A673 (cell line): Measurements from ENCODE around the gene RERE. TPM values are rescaled to one million over a fixed set of nuclear protein-coding genes. Genes with fewer than 3 reads are reported as not detected.

Experiments used
- BruUV-seq: library from RNA; stranded (reverse); fragments of 400-500 nt; replicated peaks from 2 replicates; lab custom pipeline; 2021; lab: Mats Ljungman, UMichigan
- CTCF ChIA-PET: fragments of 300-600 bp; sonication (Branson Sonifier 250); formaldehyde crosslinking; loops from one replicate; lab custom pipeline; 2022; ENCODE audit warnings: antibody characterized with exemption; lab: Charles Lee
- POLR2A ChIA-PET: fragments of 300-600 bp; sonication (Branson Sonifier 250); formaldehyde crosslinking; loops from one replicate; lab custom pipeline; 2022; ENCODE audit warnings: antibody characterized with exemption; ENCODE audit not compliant: low non-redundant PET; lab: Charles Lee
- DNase-seq: peaks from one replicate; pipeline ENCODE4 v3.0.0-alpha.2; 2015; ENCODE audit warnings: low spot score
- H3K27ac ChIP-seq: fragments of 200-600 bp; sonication (generic); 2 replicates; pipeline ENCODE4 v1.5.1; 2016; ENCODE audit warnings: mixed run types, low read depth, mild to moderate bottlenecking, mixed read lengths, antibody characterized with exemption, low read length; ENCODE audit not compliant: poor library complexity, severe bottlenecking
- H3K27me3 ChIP-seq: fragments of 200-600 bp; sonication (generic); replicated peaks from 2 replicates; pipeline ENCODE4 v1.6.1; 2017; ENCODE audit warnings: mixed run types, low read depth, mild to moderate bottlenecking, mixed read lengths, antibody characterized with exemption, low read length; ENCODE audit not compliant: insufficient read depth, poor library complexity
- H3K36me3 ChIP-seq: fragments of 200-600 bp; sonication (generic); 2 replicates; pipeline ENCODE4 v1.6.1; 2016; ENCODE audit warnings: mixed run types, mild to moderate bottlenecking, mixed read lengths, antibody characterized with exemption, low read length; ENCODE audit not compliant: insufficient read depth, poor library complexity, severe bottlenecking
- H3K4me1 ChIP-seq: fragments of 200-600 bp; sonication (generic); 2 replicates; pipeline ENCODE4 v1.6.1; 2017; ENCODE audit warnings: mixed run types, mild to moderate bottlenecking, mixed read lengths, antibody characterized with exemption, low read length; ENCODE audit not compliant: insufficient read depth, poor library complexity, severe bottlenecking
- H3K4me3 ChIP-seq: fragments of 200-600 bp; sonication (generic); 2 replicates; pipeline ENCODE4 v1.5.1; 2016; ENCODE audit warnings: low read depth, mixed run types, mild to moderate bottlenecking, mixed read lengths, low read length; ENCODE audit not compliant: poor library complexity, severe bottlenecking
- H3K9me3 ChIP-seq: fragments of 200-600 bp; sonication (generic); 2 replicates; pipeline ENCODE4 v1.6.1; 2016; ENCODE audit warnings: mixed run types, low read depth, mild to moderate bottlenecking, mixed read lengths, antibody characterized with exemption, low read length; ENCODE audit not compliant: poor library complexity, severe bottlenecking
- CTCF ChIP-seq: fragments of 300-800, 200-600 bp; sonication (generic); conservative IDR thresholded peaks from 2 replicates; pipeline ENCODE4 v1.5.1; 2017; ENCODE audit warnings: low read depth, mild to moderate bottlenecking, antibody characterized with exemption, low read length, moderate library complexity, mixed read lengths
- EZH2 ChIP-seq: fragments of 200-600 bp; sonication (generic); IDR thresholded peaks from 2 replicates; pipeline ENCODE4 v1.6.1; 2017; ENCODE audit warnings: borderline replicate concordance, low read depth, mild to moderate bottlenecking, mixed read lengths, antibody characterized with exemption, low read length; ENCODE audit not compliant: poor library complexity, severe bottlenecking
- intact Hi-C: fragments of 100-400 bp; cut with micrococcal nuclease; formaldehyde crosslinking; loops from one replicate; pipeline ENCODE4 v1.10.0; 2022; ENCODE audit not compliant: unreplicated experiment
- total RNA-seq: library from RNA; stranded (reverse); gene quantifications from 2 replicates; pipeline ENCODE4 v1.2.3, GENCODE V29; 2021

The RERE gene
- total RNA-seq, 1 experiment from 2014 or later: 188 TPM

- intact Hi-C loops: no loop called here
- Histone ChIP-seq H3K36me3 (peaks cover 4% of the 10 kb centered on the region), H3K4me1 (peaks cover 60% of the 10 kb centered on the region), H3K9me3 (no peaks in the 10 kb centered on the region), H3K27me3 (no peaks in the 10 kb centered on the region), H3K4me3 (no peak overlapping the region), H3K27ac (no peak overlapping the region)
- TF ChIP-seq CTCF (no peak), EZH2 (no peak)
- BruUV-seq: no TSS peak
- ChIA-PET POLR2A (no interaction called here), CTCF (no interaction called here)
- DNase-seq: no peak
Observed at GRCh38 chr1:8632102-8632501, 185.3 kb downstream of the RERE start.

DNA sequence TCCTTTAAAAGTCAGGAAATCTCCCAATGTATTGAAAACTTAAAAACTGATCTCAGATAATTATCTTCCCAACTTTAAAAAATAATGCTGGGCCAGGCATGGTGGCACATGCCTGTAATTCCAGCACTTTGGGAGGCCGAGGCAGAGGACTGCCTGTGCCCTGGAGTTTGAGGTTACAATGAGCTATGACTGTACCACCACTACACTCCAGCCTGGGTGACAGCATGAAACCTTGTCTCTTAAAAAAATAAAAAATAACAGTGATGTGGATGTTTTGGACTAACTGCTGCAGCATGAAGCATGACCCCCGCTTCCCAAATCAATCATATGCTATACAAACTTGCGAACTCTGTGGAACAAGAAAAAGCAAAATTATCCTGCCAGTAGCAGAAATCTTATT is 186.3 kb downstream of the RERE start:
- TF ChIP-seq EZH2: no peak
- no peak for TF ChIP-seq CTCF
- CTCF ChIA-PET: no interaction called here
- BruUV-seq: no TSS peak
- no peaks in the 10 kb centered on the region for H3K9me3 ChIP-seq
- peak overlapping the region; percentile 20 for H3K27ac ChIP-seq
- POLR2A ChIA-PET: no interaction called here
- peaks cover 4% of the 10 kb centered on the region for H3K36me3 ChIP-seq
- H3K27me3 ChIP-seq: no peaks in the 10 kb centered on the region
- intact Hi-C loops: no loop called here
- no peak overlapping the region for H3K4me3 ChIP-seq
- peaks cover 69% of the 10 kb centered on the region for H3K4me1 ChIP-seq
- no peak for DNase-seq

DNA sequence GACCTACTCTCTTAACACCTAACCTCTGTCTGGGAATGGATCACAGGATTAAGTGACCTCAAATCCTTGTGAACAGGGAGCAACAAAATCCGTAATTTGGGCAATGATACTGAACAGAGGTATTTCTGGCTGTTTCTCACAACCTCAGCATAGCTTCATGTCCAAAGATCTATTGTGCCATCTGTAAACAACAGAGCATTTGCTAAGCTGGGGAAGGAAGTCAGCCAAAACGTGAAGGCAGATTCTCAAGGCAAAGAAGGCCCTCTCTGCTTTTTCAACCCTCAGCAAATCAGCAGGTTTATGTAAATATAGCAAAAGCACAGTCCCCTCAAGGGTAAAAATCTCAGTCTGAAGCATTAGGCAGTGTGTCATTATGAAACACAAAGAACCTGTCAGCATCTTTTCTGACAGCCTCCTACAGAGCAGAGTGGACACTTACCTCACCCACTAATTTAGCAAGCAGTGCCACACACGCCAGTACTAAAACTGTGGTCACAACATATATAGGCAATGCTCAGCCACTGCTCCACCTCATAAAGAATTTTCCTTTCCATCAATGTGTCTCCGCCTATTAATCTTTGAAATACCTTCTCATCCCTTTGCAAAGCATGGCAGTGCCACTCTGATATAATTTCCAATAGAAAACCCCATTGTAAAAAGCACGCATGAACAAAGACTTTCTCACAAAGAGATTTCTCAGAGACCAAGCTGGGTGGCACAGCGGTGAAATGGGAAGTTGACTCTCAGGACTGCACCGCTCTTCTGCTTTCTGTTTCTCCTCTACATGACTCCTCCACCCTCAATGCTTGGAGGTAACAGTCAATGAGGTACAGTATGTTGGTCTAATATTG is 188.0 kb downstream of the RERE start:
- POLR2A ChIA-PET: no interaction called here
- no TSS peak for BruUV-seq
- CTCF ChIA-PET: no interaction called here
- Histone ChIP-seq H3K27me3 (no peaks in the 10 kb centered on the region), H3K9me3 (no peaks in the 10 kb centered on the region), H3K4me1 (peaks cover 85% of the 10 kb centered on the region), H3K36me3 (peaks cover 4% of the 10 kb centered on the region), H3K4me3 (no peak overlapping the region), H3K27ac (peak overlapping the region; percentile 48)
- intact Hi-C loops: no loop called here
- no peak for DNase-seq
- TF ChIP-seq CTCF (no peak), EZH2 (no peak)
